T1000 (cell line): ENCODE measurements around the gene DNASE1L3.

ENCODE experiments used
- DNase-seq: peaks from one replicate; lab custom pipeline; 2025; ENCODE audit warnings: mixed read lengths; lab: John Stamatoyannopoulos, UW

DNASE1L3 gene

GRCh38 chr3:58177747-58178527 is 32.8 kb downstream of the DNASE1L3 start:
- DNase-seq, result peak; percentile 72

GRCh38 chr3:58176827-58177489 is 33.8 kb downstream of the DNASE1L3 start:
- no peak for DNase-seq

- DNase-seq, result no peak
Measured at GRCh38 chr3:58176185-58176530, 34.6 kb downstream of the DNASE1L3 start.

GRCh38 chr3:58175437-58176184 is 35.2 kb downstream of the DNASE1L3 start:
- DNase-seq, result no peak

- DNase-seq, result no peak
Measured at GRCh38 chr3:58175187-58175436, 35.7 kb downstream of the DNASE1L3 start.

- DNase-seq, result no peak
Measured at GRCh38 chr3:58173669-58174398, 36.9 kb downstream of the DNASE1L3 start.

GRCh38 chr3:58173029-58173668 is 37.6 kb downstream of the DNASE1L3 start:
- DNase-seq, result no peak

GRCh38 chr3:58171126-58171525 is 39.6 kb downstream of the DNASE1L3 start:
- no peak for DNase-seq

GRCh38 chr3:58170376-58170775 is 40.4 kb downstream of the DNASE1L3 start:
- no peak for DNase-seq

GRCh38 chr3:58169371-58169770 is 41.4 kb downstream of the DNASE1L3 start:
- no peak for DNase-seq

- no peak for DNase-seq
Measured at GRCh38 chr3:58168498-58168897, 42.3 kb downstream of the DNASE1L3 start.

- no peak for DNase-seq
Measured at GRCh38 chr3:58167431-58168351, 43.1 kb downstream of the DNASE1L3 start.

GRCh38 chr3:58164906-58165821 is 45.6 kb downstream of the DNASE1L3 start:
- no peak for DNase-seq

- no peak for DNase-seq
Measured at GRCh38 chr3:58164199-58164879, 46.4 kb downstream of the DNASE1L3 start.

- DNase-seq, result no peak
Measured at GRCh38 chr3:58163234-58163633, 47.5 kb downstream of the DNASE1L3 start.

GRCh38 chr3:58161435-58162398 is 49.1 kb downstream of the DNASE1L3 start:
- DNase-seq, result peak; percentile 75

GRCh38 chr3:58160399-58160798 is 50.4 kb downstream of the DNASE1L3 start:
- DNase-seq, result no peak
